HG03439 (cell line): ENCODE data around the gene TMEM187.
"Not testable (repeated sequence)": the region's sequence is repeated elsewhere in the genome, so short reads cannot be mapped to it uniquely, and the experiment has no call there.

Experiments used
- ATAC-seq: cut with Tn5 transposase; IDR thresholded peaks from one replicate; pipeline ENCODE4 v1.9.1; 2021; ENCODE audit warnings: mild to moderate bottlenecking, moderate library complexity; ENCODE audit not compliant: unreplicated experiment

TMEM187 gene

DNA sequence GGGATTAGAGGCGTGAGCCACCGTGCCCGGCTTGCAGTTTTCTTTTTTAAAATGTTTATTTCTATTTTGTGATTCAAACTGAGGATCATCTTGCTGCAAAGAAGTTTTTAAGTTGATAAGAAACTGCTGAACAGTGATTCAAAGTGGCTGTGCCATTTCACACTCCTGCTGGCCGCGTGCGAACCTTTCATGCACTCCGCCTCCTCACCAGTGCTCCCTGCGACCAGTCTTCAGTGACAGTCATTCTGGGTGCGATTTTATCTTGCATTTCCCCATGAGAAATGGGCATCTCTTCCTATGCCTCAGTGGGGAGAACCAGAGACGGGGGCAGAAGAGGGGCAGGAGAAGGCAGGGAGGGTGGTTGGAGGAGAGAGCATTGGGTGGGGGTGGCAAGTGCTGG lies 21.4 kb downstream of the TMEM187 start:
- ATAC-seq, result no peak

DNA sequence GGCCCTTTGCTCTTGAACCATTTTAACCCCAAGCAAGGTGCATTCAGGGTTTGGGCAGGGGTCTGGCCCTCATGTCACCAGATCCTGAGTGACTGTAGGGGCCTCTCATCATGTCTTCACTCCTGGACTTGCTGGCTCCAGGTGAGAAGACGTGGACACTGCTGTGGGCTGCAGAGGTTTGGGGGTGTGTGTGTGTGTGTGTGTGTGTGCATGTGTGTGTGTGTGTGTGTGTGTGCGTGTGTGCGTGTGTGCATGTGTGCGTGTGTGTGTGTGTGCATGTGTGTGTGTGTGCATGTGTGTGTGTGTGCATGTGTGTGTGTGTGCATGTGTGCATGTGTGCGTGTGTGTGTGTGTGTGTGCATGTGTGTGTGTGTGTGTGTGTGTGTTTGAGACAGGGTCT lies 21.8 kb downstream of the TMEM187 start:
- ATAC-seq, result not testable (repeated sequence)

DNA sequence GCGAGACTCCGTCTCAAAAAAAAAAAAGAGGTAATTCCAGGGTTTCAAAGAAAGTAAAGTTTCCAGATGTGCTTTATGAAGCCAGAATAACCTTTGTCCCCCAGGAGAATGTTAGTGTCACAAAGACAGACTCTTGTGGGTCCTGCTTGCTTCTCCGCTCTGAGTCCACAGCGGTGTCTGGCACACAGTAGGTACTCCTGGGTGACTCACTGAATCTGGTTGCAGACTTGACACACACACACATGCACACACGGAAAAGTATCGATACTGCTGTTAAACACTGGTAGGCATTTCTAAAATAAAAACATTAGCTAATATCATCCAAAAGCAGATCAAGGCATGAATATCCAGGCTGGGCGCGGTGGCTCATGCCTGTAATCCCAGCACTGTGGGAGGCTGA lies 22.9 kb downstream of the TMEM187 start:
- ATAC-seq, result no peak

- no peak for ATAC-seq
Observed at GRCh38 chrX:153999359-154000037, 26.9 kb downstream of the TMEM187 start.

- no peak for ATAC-seq
Observed at GRCh38 chrX:154000051-154000450, 27.5 kb downstream of the TMEM187 start.

DNA sequence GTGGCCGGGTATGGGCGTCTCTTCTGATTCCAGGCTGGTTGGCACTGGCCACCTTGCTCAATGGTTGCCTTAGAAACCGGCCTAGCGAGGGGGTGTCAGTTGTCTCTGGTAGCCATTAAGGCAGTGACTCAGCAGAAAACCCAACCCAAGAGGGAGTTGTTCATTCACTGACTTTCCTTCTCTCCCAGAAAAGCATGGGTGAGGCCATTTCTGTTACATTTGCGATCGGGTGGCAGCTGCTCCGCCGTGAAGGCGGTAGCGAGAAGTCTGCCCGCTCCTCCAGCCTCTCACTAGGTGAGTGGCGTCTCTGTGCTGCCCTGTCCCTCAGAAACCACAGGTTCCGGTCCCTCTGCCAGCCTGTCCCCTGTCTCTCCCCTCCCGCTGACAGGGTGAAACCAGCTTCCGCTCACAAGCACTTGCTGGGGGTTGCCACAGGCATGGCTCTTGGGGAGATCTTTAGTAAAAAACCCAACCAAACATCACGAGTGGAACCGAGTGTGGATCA lies 29.7 kb downstream of the TMEM187 start:
- no peak for ATAC-seq

GRCh38 chrX:154004315-154004714 lies 31.8 kb downstream of the TMEM187 start:
- ATAC-seq, result no peak

DNA sequence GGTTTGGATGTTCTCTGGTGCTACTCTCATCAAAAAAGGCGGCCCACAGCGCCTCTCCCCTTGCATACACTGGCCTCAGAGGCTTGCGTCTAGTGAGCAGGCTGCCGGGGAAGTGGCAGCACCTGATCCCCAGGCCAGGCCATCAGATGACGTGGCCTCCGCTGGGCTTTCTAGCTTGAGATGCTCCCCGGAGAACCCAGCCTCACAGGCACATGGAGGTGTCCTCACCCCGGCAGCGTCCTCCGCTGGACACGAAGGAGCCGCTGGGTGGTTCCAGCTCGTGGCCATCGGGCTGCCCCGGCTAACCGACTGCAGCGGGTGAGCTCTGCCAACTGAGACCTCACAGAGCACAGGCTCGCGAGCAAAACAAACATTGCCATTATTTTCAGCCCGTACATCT lies 34.4 kb downstream of the TMEM187 start:
- no peak for ATAC-seq

- ATAC-seq, result no peak
Observed at GRCh38 chrX:154008521-154008920, 36.0 kb downstream of the TMEM187 start.

DNA sequence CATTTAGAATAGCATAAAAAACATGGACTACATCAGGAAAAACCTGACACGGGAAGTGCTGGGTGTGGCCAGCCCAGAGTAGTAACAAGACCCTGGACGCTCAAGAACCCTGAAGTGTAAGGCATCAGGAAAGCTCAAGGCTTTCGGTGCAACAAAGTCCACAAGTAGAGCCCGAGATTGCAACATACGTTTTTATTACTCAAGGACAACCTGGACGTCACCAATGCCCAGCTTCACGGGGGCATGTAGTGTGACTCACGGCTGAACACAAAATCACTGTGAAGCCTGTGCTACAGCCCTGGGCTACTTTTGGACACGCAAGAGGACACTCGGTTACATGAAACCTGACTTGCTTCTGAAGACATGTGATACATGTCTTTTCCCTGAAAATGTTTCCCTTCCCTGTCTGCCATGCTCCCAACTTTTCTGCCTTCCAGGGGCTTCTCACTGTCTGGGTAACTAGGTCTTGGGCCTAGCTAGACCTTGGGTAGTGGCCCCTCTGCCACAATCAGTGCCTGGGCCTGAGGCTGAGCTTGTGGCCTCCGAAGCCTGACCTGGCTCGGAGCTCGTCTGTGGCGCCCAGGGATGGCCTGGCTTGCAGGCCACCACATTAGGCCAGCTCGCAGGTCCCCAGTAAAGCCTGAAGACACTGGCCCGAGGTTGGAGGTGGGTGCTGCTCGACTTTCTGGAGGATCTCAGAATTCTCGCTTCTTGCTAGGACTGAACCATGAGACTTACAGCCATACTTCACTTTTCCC lies 38.0 kb downstream of the TMEM187 start:
- ATAC-seq, result no peak

DNA sequence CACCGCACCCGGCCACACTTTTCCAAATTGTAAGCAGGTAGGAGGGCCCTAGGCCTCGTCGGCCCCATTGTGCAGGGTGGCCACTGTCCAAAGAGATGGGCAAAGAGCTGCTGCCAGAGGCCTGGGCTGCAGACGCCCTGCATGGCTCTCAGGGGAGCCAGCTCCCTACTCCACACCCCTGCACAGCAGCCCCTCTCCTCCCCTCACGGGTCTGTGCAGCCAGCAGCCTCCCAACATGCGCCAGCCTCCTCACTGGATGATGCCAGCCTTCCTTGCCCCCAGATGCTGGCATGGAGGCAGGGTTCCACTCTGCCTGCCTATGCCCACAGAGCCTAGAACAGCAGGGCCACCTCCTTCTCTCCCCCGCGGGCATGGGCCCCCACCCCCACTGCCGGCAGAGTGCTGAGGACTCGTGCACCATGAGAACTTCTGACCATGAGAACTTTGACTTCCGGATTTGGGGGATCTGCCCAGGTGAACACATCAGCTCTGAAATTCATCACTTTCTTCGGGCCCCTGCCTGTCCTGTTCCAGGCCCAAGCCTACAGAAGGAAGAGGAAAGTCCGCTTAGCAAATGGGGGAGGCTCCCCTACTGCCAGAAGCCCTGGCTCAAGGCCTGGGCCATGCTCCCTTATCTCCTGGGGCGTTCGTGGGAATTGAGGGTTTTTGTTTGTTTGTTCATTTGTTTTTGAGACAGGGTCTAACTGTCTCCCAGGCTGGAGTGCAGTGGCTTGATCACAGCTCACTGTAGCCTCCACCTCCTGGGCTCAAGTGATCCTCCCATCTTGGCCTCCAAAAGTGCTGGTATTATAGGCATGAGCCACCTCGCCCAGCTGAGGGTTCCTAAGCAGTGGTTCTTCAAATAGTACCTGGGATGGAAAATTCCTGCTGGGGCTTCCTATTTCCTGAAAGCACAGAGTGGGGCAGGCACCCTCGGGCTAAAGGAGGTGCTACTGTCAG lies 39.1 kb downstream of the TMEM187 start:
- ATAC-seq, result no peak

DNA sequence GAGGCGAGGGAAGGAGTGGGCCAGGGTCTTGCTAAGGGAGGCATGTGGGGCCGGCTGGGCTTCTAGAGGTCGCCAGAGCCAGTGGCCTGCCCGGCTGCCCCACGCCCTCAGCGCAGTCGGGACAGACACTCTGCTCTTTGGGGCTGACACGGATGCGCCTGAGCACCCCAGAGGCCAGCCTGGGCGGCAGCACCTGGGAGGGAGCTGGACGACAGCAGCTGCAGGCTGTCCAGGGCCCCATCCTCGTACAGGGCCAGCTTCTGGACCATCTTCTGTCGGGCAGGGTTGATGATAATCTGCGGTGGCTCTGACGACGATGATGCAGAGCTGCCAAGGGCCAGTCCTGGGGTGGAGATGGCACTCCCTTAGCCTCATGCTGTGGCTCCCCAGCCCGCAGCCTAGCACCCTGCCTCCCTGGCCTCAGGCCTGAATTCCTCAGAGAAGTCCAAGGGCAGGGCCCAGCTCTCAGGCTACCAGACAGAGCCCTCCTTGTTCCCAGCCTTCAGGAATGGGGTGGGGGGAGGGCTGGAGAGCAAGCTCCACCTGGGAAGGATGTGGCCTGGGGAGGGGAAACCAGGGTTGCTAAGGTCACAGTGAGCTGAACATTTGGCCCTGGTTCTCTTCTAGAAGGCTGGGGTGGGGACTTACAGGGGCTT lies 39.9 kb downstream of the TMEM187 start:
- ATAC-seq, result no peak

DNA sequence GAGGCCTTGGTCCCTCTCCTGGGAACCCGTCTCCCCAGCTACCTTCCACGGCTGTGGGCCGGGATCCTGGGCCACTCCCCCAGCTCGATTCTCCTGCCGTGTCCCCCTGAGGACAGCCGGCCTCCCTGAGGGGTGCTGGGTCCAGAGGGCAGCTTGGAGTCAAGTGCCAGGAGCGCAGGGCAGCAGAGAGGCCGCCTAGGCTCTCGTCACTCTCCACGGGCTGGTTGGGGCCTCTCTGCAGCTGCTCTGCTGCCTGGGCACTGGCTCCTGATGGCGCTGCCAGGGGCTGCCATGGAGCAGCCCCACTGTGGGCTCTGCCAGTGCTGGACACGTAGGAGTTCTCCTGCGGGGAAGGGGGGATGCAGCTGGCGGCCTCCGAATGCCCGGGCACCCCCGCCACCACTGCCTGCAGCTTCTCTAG lies 40.5 kb downstream of the TMEM187 start:
- ATAC-seq, result no peak

- ATAC-seq, result no peak
Observed at GRCh38 chrX:154013614-154014360, 41.2 kb downstream of the TMEM187 start.

DNA sequence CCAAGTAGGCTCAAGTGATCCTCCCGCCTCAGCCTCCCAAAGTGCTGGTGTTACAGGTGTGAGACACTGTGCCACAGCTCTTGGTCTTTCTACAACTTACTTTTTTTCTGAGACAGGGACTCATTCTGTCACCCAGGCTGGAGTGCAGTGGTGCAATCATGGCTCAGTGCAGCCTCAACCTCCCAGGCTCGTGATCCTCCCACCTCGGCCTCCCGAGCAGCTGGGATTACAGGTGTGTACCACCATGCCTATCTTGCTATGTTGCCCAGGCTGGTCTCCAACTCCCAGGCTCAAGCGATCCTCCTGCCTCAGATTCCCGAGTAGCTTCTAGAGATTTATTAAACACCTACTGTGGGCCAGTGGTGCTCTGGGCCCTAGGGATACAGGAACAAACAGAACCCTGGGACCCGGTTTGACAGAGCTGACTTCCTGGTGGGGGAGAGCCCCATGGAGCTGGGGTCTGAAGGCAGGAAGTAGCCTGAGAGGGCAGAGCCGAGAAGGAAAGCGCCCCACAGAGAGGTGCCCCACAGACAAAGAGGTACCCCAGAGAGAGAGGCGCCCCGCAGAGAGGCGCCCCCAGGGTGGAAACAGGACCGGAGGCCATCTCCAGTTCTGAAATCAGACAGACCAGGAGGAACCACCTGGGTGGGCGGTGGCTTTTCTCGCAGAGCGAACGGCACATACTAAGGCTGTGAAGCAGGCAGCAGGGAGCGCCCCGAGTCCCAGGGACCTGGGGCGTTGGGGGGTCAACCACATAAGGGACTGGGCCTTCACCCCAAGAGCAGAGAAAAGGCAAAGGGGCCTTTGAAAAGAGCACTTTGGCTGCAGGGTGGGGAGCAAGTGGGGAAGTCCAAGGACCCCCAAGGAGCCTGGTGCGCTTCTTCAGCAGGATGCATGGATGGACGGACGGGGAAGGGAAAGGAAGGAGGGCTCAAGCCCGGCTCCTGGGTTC lies 42.2 kb downstream of the TMEM187 start:
- no peak for ATAC-seq

- no peak for ATAC-seq
Observed at GRCh38 chrX:154015581-154016264, 43.2 kb downstream of the TMEM187 start.

DNA sequence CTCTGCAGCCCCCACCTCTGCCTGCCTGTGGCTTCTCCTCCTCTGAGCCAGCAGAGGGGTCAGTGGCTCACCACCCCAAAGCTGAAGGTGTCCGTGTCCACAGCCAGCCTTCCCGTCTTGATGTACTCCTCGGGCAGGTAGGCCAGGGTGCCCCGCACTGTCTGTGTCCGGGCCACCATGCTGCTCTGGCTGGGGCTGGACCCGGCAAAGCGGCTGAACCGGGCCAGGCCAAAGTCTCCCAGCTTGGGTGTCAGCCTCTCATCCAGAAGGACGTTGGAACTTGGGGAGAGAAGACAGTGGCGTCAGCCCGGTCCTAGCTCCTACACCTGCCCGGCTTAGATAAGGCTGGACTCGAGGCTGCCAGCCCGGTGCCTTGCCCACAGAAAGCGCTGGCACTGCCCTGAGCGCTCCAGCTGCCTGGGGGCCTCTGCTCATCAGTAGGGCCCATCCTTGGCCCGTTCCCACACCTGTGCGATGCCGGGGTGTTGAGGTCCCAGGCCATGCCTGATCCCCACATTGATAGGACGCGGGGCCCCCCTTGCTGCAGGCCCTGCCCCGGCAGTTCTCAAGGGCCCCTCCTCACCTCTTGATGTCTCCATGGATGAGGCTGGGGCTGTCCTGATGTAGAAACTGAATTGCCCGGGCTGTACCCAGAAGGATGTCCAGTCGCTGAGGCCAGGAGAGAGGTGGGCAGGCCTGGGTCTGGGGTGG lies 44.0 kb downstream of the TMEM187 start:
- ATAC-seq, result no peak
